Ovary (tissue), 9 donors: ENCODE results near the gene TIMM10B. TPM values are rescaled to one million over a fixed set of nuclear protein-coding genes. Genes with fewer than 3 reads are reported as not detected.
"Not testable (repeated sequence)": the region's sequence is repeated elsewhere in the genome, so short reads cannot be mapped to it uniquely, and the experiment has no call there.

ENCODE experiments used
- DNase-seq, 5 donors: peaks; one replicate each; pipeline ENCODE4 v3.0.0-alpha.2; 2019 to 2020
- H3K27ac ChIP-seq, 2 donors: fragments of 200-600 bp; one replicate each; pipeline versions ENCODE4 v1.5.1 to v1.8.0; 2019 to 2022
- H3K27me3 ChIP-seq: fragments of 200-600 bp; one replicate; pipeline ENCODE4 v1.8.0; 2022
- H3K36me3 ChIP-seq: fragments of 200-600 bp; sonication (generic); one replicate; pipeline ENCODE4 v1.5.1; 2019
- H3K4me1 ChIP-seq: one replicate; pipeline ENCODE4 v1.8.1; 2013; ENCODE audit warnings: mild to moderate bottlenecking, moderate library complexity; ENCODE audit not compliant: insufficient read depth
- H3K4me3 ChIP-seq: fragments of 200-600 bp; sonication (generic); one replicate; pipeline ENCODE4 v1.5.1; 2017
- H3K9me3 ChIP-seq, 2 donors: fragments of 200-600 bp in 1 of 2; sonication (generic) in 1 of 2; one replicate each; pipeline versions ENCODE4 v1.5.1 to v1.8.1; 2013 to 2019; ENCODE audit warnings: mild to moderate bottlenecking in 1 of 2, moderate library complexity in 1 of 2
- EP300 ChIP-seq: sonication (generic); formaldehyde crosslinking; IDR thresholded peaks from one replicate; pipeline ENCODE4 v1.6.1; 2017; ENCODE audit warnings: antibody characterized with exemption
- POLR2A ChIP-seq: fragments of 450-650 bp; IDR thresholded peaks from one replicate; pipeline ENCODE4 v1.6.1; 2017; ENCODE audit warnings: antibody characterized with exemption, mild to moderate bottlenecking, moderate library complexity
- WGBS, 3 donors: extraction: QIAGEN DNeasy Blood & Tissue Kit in 1 of 3; methylation state at CpG; one replicate each; pipeline versions ENCODE4 v1.1.5 to v1.1.7; 2013 to 2017; 5-methylcytosine and 5-hydroxymethylcytosine counted together
- intact Hi-C, 4 donors: fragments of 100-400 bp; cut with DNase I; formaldehyde crosslinking; loops; one replicate each; pipeline versions ENCODE4 v1.11.0 to v1.15.1; 2022 to 2023
- polyA plus RNA-seq, 2 donors: library from polyadenylated mRNA; stranded (reverse); fragments of 200-250 nt in 1 of 2; fragments of 350-450 nt in 1 of 2; fragmentation: Illumina TruSeq in 1 of 2; extraction: RNeasy Lipid Tissue Mini Kit (QIAGEN cat#74804) in 1 of 2; gene quantifications; one replicate each; pipeline ENCODE4 v1.2.3, GENCODE V29; 2013 to 2014
- total RNA-seq, 7 donors: library from RNA; depleted of rRNA in 2 of 7; stranded (reverse); fragments of >200 nt in 2 of 7; fragmentation: NEBNext Ultra II Directional in 3 of 7; extraction: Animal tissue kit (Norgen Biotek cat#: 25700) in 3 of 7; gene quantifications; one replicate each; pipeline versions ENCODE4 v1.1.0 to v1.2.4, GENCODE V29; 2016 to 2023
- TF ChIP-seq, protein P1 (sequence below), 3 donors: fragments of 450-650 bp in 2 of 3; fragments of 200-600 bp in 1 of 3; IDR thresholded peaks; one replicate each; pipeline versions ENCODE4 v1.5.1 to v1.8.0; 2016 to 2022; ENCODE audit warnings: antibody characterized with exemption in 3 of 3, mild to moderate bottlenecking in 1 of 3
- donor health status: DM: no; HTN: no; CAD: no; lungs with moderate emphysema.
- donor health status: DM: no; HTN: no; CAD: no.
- donor health status: Bipolar disorder and iron deficiency.
- donor health status: DM: yes; HTN: yes; CAD: no.
- donor health status: DM: no; HTN: no; CAD: no.
- donor health status: DM: yes; HTN: yes; CAD: no.

The TIMM10B gene
- total and polyA plus RNA-seq, 9 donors = 19.4 to 64.7 (median 38.4) TPM

DNA sequence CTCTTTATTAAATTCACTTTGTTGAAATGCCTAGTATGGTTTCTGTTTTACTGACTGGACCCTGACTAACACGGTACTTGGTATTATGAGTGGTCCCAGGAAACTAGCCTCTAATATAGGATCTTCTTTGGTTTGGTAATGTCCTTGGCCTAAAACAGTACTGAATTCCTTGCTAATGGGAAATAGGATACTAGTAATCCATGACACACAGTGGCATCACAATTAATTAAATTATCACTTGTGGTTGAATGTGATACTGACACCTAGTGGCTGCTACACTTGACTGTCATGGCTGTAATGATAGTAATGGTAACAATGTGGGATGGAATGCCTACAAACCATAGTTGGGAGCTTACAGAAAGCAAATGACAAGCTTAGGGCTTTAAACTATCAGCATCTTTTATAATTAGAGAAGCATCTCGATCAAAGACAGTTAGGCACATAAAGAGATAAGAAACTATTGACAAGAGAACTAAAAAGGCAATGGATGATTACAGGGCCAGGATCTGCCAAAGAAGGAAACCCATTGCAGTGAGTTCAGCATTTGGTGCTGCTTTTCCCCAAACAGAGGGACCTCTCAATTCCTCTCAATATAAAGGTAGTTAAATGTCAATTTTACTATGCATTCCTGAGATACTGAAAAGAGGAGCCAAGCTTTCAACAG lies 24.4 kb downstream of the TIMM10B start:
- 55 to 63% (median 58%) methylated on average over 2 of the region's 2 CpGs for WGBS, 3 donors
- no peak for DNase-seq
- no peak overlapping the region for H3K4me3 ChIP-seq
- H3K27me3 ChIP-seq = no peaks in the 10 kb centered on the region
- H3K4me1 ChIP-seq = no peaks in the 10 kb centered on the region
- no peak overlapping the region for H3K27ac ChIP-seq
- no peaks in the 10 kb centered on the region for H3K9me3 ChIP-seq
- intact Hi-C loops = loop anchor here in 2 of 4 donors (5.0 to 10.0 kb wide), 2 partner anchors 128 to 131 kb away; no protein-coding TSS in a partner anchor
- no peak for TF ChIP-seq POLR2A
- TF ChIP-seq, protein P1, sequence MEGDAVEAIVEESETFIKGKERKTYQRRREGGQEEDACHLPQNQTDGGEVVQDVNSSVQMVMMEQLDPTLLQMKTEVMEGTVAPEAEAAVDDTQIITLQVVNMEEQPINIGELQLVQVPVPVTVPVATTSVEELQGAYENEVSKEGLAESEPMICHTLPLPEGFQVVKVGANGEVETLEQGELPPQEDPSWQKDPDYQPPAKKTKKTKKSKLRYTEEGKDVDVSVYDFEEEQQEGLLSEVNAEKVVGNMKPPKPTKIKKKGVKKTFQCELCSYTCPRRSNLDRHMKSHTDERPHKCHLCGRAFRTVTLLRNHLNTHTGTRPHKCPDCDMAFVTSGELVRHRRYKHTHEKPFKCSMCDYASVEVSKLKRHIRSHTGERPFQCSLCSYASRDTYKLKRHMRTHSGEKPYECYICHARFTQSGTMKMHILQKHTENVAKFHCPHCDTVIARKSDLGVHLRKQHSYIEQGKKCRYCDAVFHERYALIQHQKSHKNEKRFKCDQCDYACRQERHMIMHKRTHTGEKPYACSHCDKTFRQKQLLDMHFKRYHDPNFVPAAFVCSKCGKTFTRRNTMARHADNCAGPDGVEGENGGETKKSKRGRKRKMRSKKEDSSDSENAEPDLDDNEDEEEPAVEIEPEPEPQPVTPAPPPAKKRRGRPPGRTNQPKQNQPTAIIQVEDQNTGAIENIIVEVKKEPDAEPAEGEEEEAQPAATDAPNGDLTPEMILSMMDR (IDR thresholded peaks at IDR 0.05) = peak in 2 of 3 donors; percentile 23 to 47
- no peaks in the 10 kb centered on the region for H3K36me3 ChIP-seq

DNA sequence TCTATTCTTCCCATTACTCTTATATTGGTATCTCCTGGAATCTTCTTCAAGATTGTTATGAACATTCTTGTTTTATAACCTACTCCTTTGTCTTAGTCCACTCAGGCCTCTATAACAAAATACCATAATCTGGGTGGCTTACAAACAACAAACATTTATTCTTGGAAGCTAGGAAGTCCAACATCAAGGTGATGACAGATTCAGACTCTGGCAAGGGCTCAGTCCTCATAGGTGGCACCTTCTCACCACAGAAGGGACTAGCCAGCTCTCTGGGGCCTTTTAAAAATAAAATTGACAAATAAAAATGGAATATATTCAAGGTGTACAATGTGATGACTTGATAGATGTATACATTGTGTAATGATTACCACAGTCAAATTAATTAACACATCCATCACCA lies 35.6 kb downstream of the TIMM10B start:
- no peak for DNase-seq
- H3K36me3 ChIP-seq = no peaks in the 10 kb centered on the region
- intact Hi-C loops = no loop called here
- no peak overlapping the region for H3K4me3 ChIP-seq
- no peaks in the 10 kb centered on the region for H3K9me3 ChIP-seq
- no peaks in the 10 kb centered on the region for H3K27me3 ChIP-seq
- no peaks in the 10 kb centered on the region for H3K4me1 ChIP-seq
- no peak overlapping the region for H3K27ac ChIP-seq
- TF ChIP-seq EP300 = no peak
- no peak for TF ChIP-seq POLR2A
- TF ChIP-seq, protein P1 (IDR thresholded peaks at IDR 0.05) = no peak

DNA sequence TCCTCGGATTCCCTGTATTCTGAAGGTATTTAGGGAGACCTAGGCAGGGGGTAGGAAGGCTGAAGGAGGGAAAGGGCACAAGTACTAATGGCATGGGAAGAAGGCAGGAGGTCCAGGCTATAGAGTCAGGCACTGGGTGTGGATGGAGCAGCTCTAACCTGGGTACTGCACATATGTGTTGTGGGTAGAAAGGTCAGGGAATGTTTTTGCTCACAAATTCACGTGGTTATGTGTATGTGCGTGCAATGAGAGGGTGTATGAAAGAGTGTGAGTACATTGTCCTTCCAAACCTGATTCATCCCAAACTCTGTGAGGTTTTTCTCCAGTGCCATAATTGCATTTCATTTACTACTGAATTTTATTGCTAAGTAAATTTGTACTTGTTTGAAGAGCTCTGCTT lies 39.0 kb downstream of the TIMM10B start:
- Histone ChIP-seq H3K4me3 (no peak overlapping the region), H3K36me3 (no peaks in the 10 kb centered on the region), H3K9me3 (no peaks in the 10 kb centered on the region), H3K4me1 (no peaks in the 10 kb centered on the region), H3K27me3 (no peaks in the 10 kb centered on the region), H3K27ac (no peak overlapping the region)
- TF ChIP-seq, protein P1 (IDR thresholded peaks at IDR 0.05) = no peak
- no peak for TF ChIP-seq POLR2A
- TF ChIP-seq EP300 = no peak
- 81 to 89% (median 83%) methylated on average over 3 of the region's 3 CpGs for WGBS, 3 donors
- no peak for DNase-seq
- intact Hi-C loops = no loop called here

DNA sequence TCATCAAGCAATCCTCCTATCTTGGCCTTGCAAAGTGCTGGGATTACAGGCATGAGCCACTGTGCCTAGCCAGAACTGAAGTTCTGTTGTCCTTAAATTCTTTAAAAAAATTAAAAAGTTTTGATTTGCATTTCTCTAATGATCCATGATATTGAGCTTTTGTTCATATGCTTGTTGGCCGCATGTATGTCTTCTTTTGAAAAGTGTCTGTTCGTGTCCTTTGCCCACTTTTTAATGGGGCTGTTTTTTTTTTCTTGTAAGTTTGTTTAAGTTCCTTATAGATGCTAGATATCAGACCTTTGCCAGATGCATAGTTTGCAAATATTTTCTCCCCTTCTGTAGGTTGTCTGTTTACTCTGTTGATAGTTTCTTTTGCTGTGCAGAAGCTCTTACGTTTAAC lies 40.6 kb downstream of the TIMM10B start:
- H3K4me1 ChIP-seq, H3K9me3 ChIP-seq, H3K4me3 ChIP-seq, H3K27me3 ChIP-seq, DNase-seq, H3K36me3 ChIP-seq, intact Hi-C loops, H3K27ac ChIP-seq: not testable (repeated sequence)
- 94 to 97% (median 97%) methylated on average over 3 of the region's 3 CpGs for WGBS, 3 donors

DNA sequence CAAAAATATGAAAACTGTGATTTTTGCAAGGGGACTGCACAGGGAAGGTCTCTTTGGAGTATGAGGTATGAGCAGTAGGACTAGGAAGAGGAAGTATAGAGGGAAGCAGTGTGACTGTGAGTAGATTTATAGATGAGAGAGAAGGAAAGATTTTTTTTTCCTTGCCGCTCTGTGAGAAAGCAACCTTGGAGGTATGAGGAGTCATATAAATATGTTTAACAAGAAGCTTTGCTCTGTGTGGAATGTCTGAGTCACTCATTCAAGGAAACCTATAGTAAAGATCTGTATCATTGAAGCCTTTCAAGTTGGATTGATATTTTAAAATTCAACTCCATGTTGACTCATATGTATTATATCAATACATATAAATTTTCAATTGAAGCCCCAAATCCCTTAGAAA lies 42.0 kb downstream of the TIMM10B start:
- no peak for DNase-seq
- intact Hi-C loops = no loop called here
- Histone ChIP-seq H3K4me3 (no peak overlapping the region), H3K27ac (no peak overlapping the region), H3K27me3 (no peaks in the 10 kb centered on the region), H3K4me1 (no peaks in the 10 kb centered on the region), H3K36me3 (no peaks in the 10 kb centered on the region), H3K9me3 (no peaks in the 10 kb centered on the region)
- no peak for TF ChIP-seq POLR2A
- TF ChIP-seq, protein P1 (IDR thresholded peaks at IDR 0.05) = no peak
- no peak for TF ChIP-seq EP300
- WGBS, 3 donors = 0 to 96% (median 49%) methylated on average over 1 of the region's 1 CpG
